PC-3 (cell line): ENCODE measurements around the gene RTN1. TPM values are rescaled to one million over a fixed set of nuclear protein-coding genes. Genes with fewer than 3 reads are reported as not detected.

Experiments used
- ATAC-seq: fragments of 200-7000 bp; cut with Tn5 transposase; 2 replicates; pipeline ENCODE4 v1.9.1; 2020; ENCODE audit warnings: mild to moderate bottlenecking, moderate library complexity
- BruUV-seq: library from RNA; stranded (reverse); fragments of 400-500 nt; replicated peaks from 2 replicates; lab custom pipeline; 2021; lab: Mats Ljungman, UMichigan
- CTCF ChIA-PET: fragments of 300-600 bp; sonication (Branson Sonifier 250); formaldehyde crosslinking; loops from one replicate; lab custom pipeline; 2022; ENCODE audit warnings: antibody characterized with exemption; lab: Charles Lee
- POLR2A ChIA-PET: fragments of 300-600 bp; sonication (Branson Sonifier 250); formaldehyde crosslinking; loops from one replicate; lab custom pipeline; 2022; ENCODE audit warnings: antibody characterized with exemption; ENCODE audit not compliant: unreplicated experiment; lab: Charles Lee
- DNase-seq: peaks from one replicate; pipeline ENCODE4 v3.0.0-alpha.2; 2015
- H2AFZ ChIP-seq: fragments of 300-600 bp; sonication (generic); 2 replicates; pipeline ENCODE4 v1.6.0; 2016; ENCODE audit warnings: antibody characterized with exemption, low read length
- H3F3A ChIP-seq: fragments of 300-600 bp; sonication (generic); one replicate; pipeline ENCODE4 v1.6.0; 2017; ENCODE audit warnings: antibody characterized with exemption, low read length, control low read depth, mild to moderate bottlenecking; ENCODE audit not compliant: unreplicated experiment
- H3K27ac ChIP-seq: fragments of 300-600 bp; sonication (generic); 2 replicates; pipeline ENCODE4 v1.5.1; 2016; ENCODE audit warnings: mild to moderate bottlenecking, low read length
- H3K27me3 ChIP-seq: fragments of 300-600 bp; sonication (generic); 2 replicates; pipeline ENCODE4 v1.6.1; 2016; ENCODE audit warnings: low read length, mixed read lengths
- H3K36me3 ChIP-seq: fragments of 300-600 bp; sonication (generic); 2 replicates; pipeline ENCODE4 v1.6.1; 2016; ENCODE audit warnings: low read depth, mixed run types, low read length, mixed read lengths
- H3K4me1 ChIP-seq: fragments of 300-600 bp; sonication (generic); 2 replicates; pipeline ENCODE4 v1.5.1; 2016; ENCODE audit warnings: low read length; ENCODE audit not compliant: insufficient read depth
- H3K4me2 ChIP-seq: fragments of 300-600 bp; sonication (generic); 2 replicates; pipeline ENCODE4 v1.6.0; 2016; ENCODE audit warnings: low read length
- H3K4me3 ChIP-seq: fragments of 300-600 bp; sonication (generic); 2 replicates; pipeline ENCODE4 v1.5.1; 2016; ENCODE audit warnings: mild to moderate bottlenecking, low read length, mixed read lengths
- H3K79me2 ChIP-seq: fragments of 300-600 bp; sonication (generic); 2 replicates; pipeline ENCODE4 v1.6.1; 2017; ENCODE audit warnings: low read length, mixed read lengths
- H3K9ac ChIP-seq: fragments of 300-600 bp; sonication (generic); 2 replicates; pipeline ENCODE4 v1.6.0; 2016; ENCODE audit warnings: mild to moderate bottlenecking, low read length
- H3K9me2 ChIP-seq: fragments of 300-600 bp; sonication (generic); replicated peaks from 2 replicates; pipeline ENCODE4 v1.6.1; 2016; ENCODE audit warnings: mixed run types, low read length, mixed read lengths
- H3K9me3 ChIP-seq: fragments of 300-600 bp; sonication (generic); 2 replicates; pipeline ENCODE4 v1.6.1; 2016; ENCODE audit warnings: low read length, mixed read lengths
- H4K20me1 ChIP-seq: fragments of 300-600 bp; sonication (generic); 2 replicates; pipeline ENCODE4 v1.6.1; 2016; ENCODE audit warnings: low read length, mixed read lengths
- CTCF ChIP-seq: fragments of 300-600 bp; sonication (generic); conservative IDR thresholded peaks from 2 replicates; pipeline ENCODE4 v1.5.1; 2017; ENCODE audit warnings: antibody characterized with exemption, low read depth, mild to moderate bottlenecking, low read length
- EZH2 ChIP-seq: fragments of 300-600 bp; sonication (generic); IDR thresholded peaks from one replicate; pipeline ENCODE4 v1.6.1; 2017; ENCODE audit warnings: antibody characterized with exemption, mild to moderate bottlenecking, low read length; ENCODE audit not compliant: unreplicated experiment
- EZH2phosphoT487 ChIP-seq: fragments of 300-600 bp; sonication (generic); IDR thresholded peaks from 2 replicates; pipeline ENCODE4 v1.6.1; 2018; ENCODE audit warnings: mild to moderate bottlenecking, antibody characterized with exemption, low read length, borderline replicate concordance
- intact Hi-C: fragments of 100-400 bp; cut with micrococcal nuclease; formaldehyde crosslinking; loops from 2 replicates; pipeline ENCODE4 v1.9.0; 2023
- total RNA-seq: library from RNA; depleted of rRNA; stranded (reverse); fragments of >200 nt; gene quantifications from 2 replicates; pipeline ENCODE4 v1.2.3, GENCODE V29; 2014

Gene RTN1
- total RNA-seq, 1 experiment from 2014 or later, result not detected

GRCh38 chr14:59707778-59708561 lies 162.6 kb downstream of the RTN1 start:
- H3K36me3 ChIP-seq, result no peaks in the 10 kb centered on the region
- no peaks in the 10 kb centered on the region for H4K20me1 ChIP-seq
- no peaks in the 10 kb centered on the region for H3K79me2 ChIP-seq
- TF ChIP-seq EZH2 (no peak), CTCF (peak; percentile 18; the same call in 1 of the 2 replicates)
- H3K27ac ChIP-seq, result no peak overlapping the region
- no peak overlapping the region for H3K4me2 ChIP-seq
- H3K9ac ChIP-seq, result no peak overlapping the region
- no peaks in the 10 kb centered on the region for H3K4me1 ChIP-seq
- no peaks in the 10 kb centered on the region for H3K9me2 ChIP-seq
- intact Hi-C loops, result loop anchor here (1.0 to 5.0 kb wide), 3 partner anchors 189 to 474 kb away; no protein-coding TSS in a partner anchor
- DNase-seq, result peak; percentile 33
- no peaks in the 10 kb centered on the region for H3K9me3 ChIP-seq
- ATAC-seq, result peak; percentile 61
- ChIA-PET CTCF (interaction anchor here (0.6 to 3.0 kb wide), 4 partner anchors 63 to 1126 kb away, joined by 3 to 14 read pairs (median 4); no protein-coding TSS in a partner anchor), POLR2A (no interaction called here)
- no TSS peak for BruUV-seq
- peaks cover 87% of the 10 kb centered on the region for H3K27me3 ChIP-seq
- H2AFZ ChIP-seq, result no peak overlapping the region
- no peaks in the 10 kb centered on the region for H3F3A ChIP-seq
- no peak overlapping the region for H3K4me3 ChIP-seq

GRCh38 chr14:59705866-59706265 lies 164.7 kb downstream of the RTN1 start:
- CTCF ChIA-PET, result no interaction called here

More at GRCh38 chr14:59705866-59706265, 164.7 kb downstream of the RTN1 start:
- Histone ChIP-seq H3K9me2 (no peaks in the 10 kb centered on the region), H4K20me1 (no peaks in the 10 kb centered on the region), H3K27me3 (peaks cover 77% of the 10 kb centered on the region), H2AFZ (no peak overlapping the region), H3K9ac (no peak overlapping the region), H3K9me3 (no peaks in the 10 kb centered on the region), H3K4me2 (no peak overlapping the region), H3K36me3 (no peaks in the 10 kb centered on the region), H3K79me2 (no peaks in the 10 kb centered on the region), H3K4me3 (no peak overlapping the region), H3F3A (no peaks in the 10 kb centered on the region), H3K27ac (no peak overlapping the region), H3K4me1 (no peaks in the 10 kb centered on the region)
- BruUV-seq, result no TSS peak
- TF ChIP-seq CTCF, result no peak
- no peak for TF ChIP-seq EZH2phosphoT487
- no peak for TF ChIP-seq EZH2
- ATAC-seq, result no peak
- intact Hi-C loops, result loop anchor here (5.0 kb wide), 2 partner anchors 191 to 476 kb away; no protein-coding TSS in a partner anchor
- DNase-seq, result no peak
- POLR2A ChIA-PET, result no interaction called here
